IMR-90 (cell line): ENCODE results near the gene ABCA2.

Experiments
- CEBPB ChIP-seq: IDR thresholded peaks from 2 replicates; pipeline ENCODE4 v1.6.1; 2012; ENCODE audit warnings: low read depth, low read length, improper control_type of control experiment
- CTCF ChIP-seq: conservative IDR thresholded peaks from 2 replicates; pipeline ENCODE4 v1.5.1; 2012; ENCODE audit warnings: mild to moderate bottlenecking, low read depth, low read length, improper control_type of control experiment
- POLR2A ChIP-seq: IDR thresholded peaks from 2 replicates; pipeline ENCODE4 v1.6.1; 2012; ENCODE audit warnings: mild to moderate bottlenecking, low read depth, low read length
- RAD21 ChIP-seq: IDR thresholded peaks from 2 replicates; pipeline ENCODE4 v1.6.1; 2012; ENCODE audit warnings: low read length, improper control_type of control experiment
- RFX5 ChIP-seq: IDR thresholded peaks from 2 replicates; pipeline ENCODE4 v1.8.0; 2012; ENCODE audit warnings: low read depth, mild to moderate bottlenecking, low read length, moderate library complexity
- SMC3 ChIP-seq: fragments of 150-350 bp; IDR thresholded peaks from 2 replicates; pipeline ENCODE4 v1.6.1; 2016; ENCODE audit warnings: low read depth, mild to moderate bottlenecking, antibody characterized with exemption, low read length, moderate library complexity
- TF ChIP-seq, protein P1 (sequence below): fragments of 150-350 bp; IDR thresholded peaks from 2 replicates; pipeline ENCODE4 v1.6.1; 2016; ENCODE audit warnings: low read depth, mild to moderate bottlenecking, low read length, moderate library complexity, borderline replicate concordance

DNA sequence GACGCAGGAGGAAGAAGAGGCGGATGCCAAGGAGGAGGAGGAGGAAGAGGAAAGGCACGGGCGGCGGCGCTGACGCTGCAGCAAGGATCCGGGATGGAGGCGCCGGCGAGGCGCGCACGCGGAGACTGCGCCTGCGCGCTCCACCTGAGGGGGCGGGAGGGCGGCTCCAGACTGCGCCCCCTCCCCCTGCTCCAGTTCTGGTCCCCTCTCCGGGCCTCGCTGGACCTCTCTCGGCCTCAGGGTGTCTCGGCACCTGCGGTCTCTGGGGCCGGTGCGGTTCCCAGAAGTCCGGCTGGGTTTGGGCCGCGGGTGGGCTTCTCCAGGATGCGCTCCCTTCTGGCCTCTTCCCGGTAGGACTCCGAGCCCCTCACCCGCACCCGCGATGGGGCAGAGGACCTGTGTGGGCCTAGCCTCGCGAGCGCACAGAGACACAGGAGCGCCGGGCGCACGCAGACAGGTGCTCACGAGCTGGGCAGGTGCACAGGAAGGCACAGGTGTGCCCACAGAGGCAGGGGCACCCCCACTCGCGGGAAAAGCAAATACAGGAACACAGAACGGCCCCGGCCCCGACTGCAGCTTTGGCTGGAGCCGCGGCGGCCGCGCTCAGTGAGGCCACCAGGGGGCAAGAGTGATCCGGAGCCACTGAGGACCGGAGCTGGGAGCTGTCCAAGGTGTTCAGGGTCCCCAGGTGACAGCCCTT is 18.2 kb upstream of the ABCA2 start, which contains the start of gene NPDC1:
- TF ChIP-seq CTCF (peak; percentile 89), RFX5 (no peak), POLR2A (no peak), CEBPB (no peak), SMC3 (peak; percentile 66), RAD21 (peak; percentile 74)
- TF ChIP-seq, protein P1, sequence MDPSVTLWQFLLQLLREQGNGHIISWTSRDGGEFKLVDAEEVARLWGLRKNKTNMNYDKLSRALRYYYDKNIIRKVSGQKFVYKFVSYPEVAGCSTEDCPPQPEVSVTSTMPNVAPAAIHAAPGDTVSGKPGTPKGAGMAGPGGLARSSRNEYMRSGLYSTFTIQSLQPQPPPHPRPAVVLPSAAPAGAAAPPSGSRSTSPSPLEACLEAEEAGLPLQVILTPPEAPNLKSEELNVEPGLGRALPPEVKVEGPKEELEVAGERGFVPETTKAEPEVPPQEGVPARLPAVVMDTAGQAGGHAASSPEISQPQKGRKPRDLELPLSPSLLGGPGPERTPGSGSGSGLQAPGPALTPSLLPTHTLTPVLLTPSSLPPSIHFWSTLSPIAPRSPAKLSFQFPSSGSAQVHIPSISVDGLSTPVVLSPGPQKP, result no peak
